Glomerular visceral epithelial cell (primary cell): ENCODE measurements around the gene FCSK.

Source experiments
- DNase-seq: peaks from one replicate; pipeline ENCODE4 v3.0.0-alpha.2; 2016; ENCODE audit errors: extremely low spot score

Gene FCSK

GRCh38 chr16:70453117-70453891, 1.1 kb upstream of the FCSK start:
- no peak for DNase-seq

GRCh38 chr16:70453892-70454221, 538 bp upstream of the FCSK start:
- no peak for DNase-seq

GRCh38 chr16:70455910-70456309, 1.5 kb downstream of the FCSK start:
- no peak for DNase-seq

GRCh38 chr16:70457446-70458166, 3.2 kb downstream of the FCSK start:
- DNase-seq, result no peak

- DNase-seq, result peak; percentile 41
Measured at GRCh38 chr16:70460737-70461261, 6.4 kb downstream of the FCSK start.

GRCh38 chr16:70463235-70463634, 8.8 kb downstream of the FCSK start:
- no peak for DNase-seq

- DNase-seq, result no peak
Measured at GRCh38 chr16:70465999-70466804, 11.8 kb downstream of the FCSK start.

GRCh38 chr16:70466805-70467076, 12.3 kb downstream of the FCSK start:
- DNase-seq, result no peak

GRCh38 chr16:70467113-70467512, 12.7 kb downstream of the FCSK start:
- DNase-seq, result no peak

GRCh38 chr16:70467608-70468007, 13.2 kb downstream of the FCSK start:
- no peak for DNase-seq

GRCh38 chr16:70468776-70469525, 14.6 kb downstream of the FCSK start:
- no peak for DNase-seq

- no peak for DNase-seq
Measured at GRCh38 chr16:70470141-70470926, 15.9 kb downstream of the FCSK start.

GRCh38 chr16:70470927-70471341, 16.5 kb downstream of the FCSK start:
- DNase-seq, result peak; percentile 38

GRCh38 chr16:70472786-70473433, 18.5 kb downstream of the FCSK start:
- no peak for DNase-seq

GRCh38 chr16:70473446-70474319, 19.3 kb downstream of the FCSK start:
- DNase-seq, result no peak

GRCh38 chr16:70474320-70475053, 20.1 kb downstream of the FCSK start:
- DNase-seq, result no peak

GRCh38 chr16:70475054-70475871, 20.9 kb downstream of the FCSK start:
- DNase-seq, result no peak
